ENCODE data around the gene LRRC25. TPM values are rescaled to one million over a fixed set of nuclear protein-coding genes. Genes with fewer than 3 reads are reported as not detected.
"Not testable (repeated sequence)": the region's sequence is repeated elsewhere in the genome, so short reads cannot be mapped to it uniquely, and the experiment has no call there.

Gene LRRC25
- total RNA-seq, 1 experiment from 2014 or later: not detected

GRCh38 chr19:18362934-18363542 is 34.4 kb downstream of the LRRC25 start:
- peaks cover 19% of the 10 kb centered on the region for H3K4me1 Mint-ChIP-seq (ENCODE audit: insufficient read depth, unreplicated experiment)
- CTCF ChIA-PET: interaction anchor here (0.6 to 3.8 kb wide), 5 partner anchors 14 to 56 kb away, joined by 3 to 22 read pairs (median 4); partner anchors contain the start of gene SSBP4
- POLR2A ChIA-PET: interaction anchor here (1.3 to 4.2 kb wide), 3 partner anchors 23 to 56 kb away, joined by 3 to 44 read pairs (median 9); partner anchors contain the start of genes GDF15 and SSBP4
- H3K27me3 Mint-ChIP-seq (ENCODE audit: insufficient read depth, unreplicated experiment): no peaks in the 10 kb centered on the region
- H3K4me3 Mint-ChIP-seq (ENCODE audit: unreplicated experiment): no peak overlapping the region
- H3K27ac Mint-ChIP-seq (ENCODE audit: low read depth, unreplicated experiment): no peak overlapping the region
- BruUV-seq (replicated peaks): no TSS peak
- H3K9me3 Mint-ChIP-seq (ENCODE audit: unreplicated experiment): no peaks in the 10 kb centered on the region
- TF ChIP-seq CTCF (IDR thresholded peaks at IDR 0.05; ENCODE audit: unreplicated experiment): no peak
- intact Hi-C loops (cut with micrococcal nuclease): no loop called here
- no peak for DNase-seq (ENCODE audit: unreplicated experiment)
- peaks cover 6% of the 10 kb centered on the region for H3K36me3 Mint-ChIP-seq (ENCODE audit: insufficient read depth, unreplicated experiment)

- Mint-ChIP-seq H3K4me1 (ENCODE audit: insufficient read depth, unreplicated experiment) (peaks cover 19% of the 10 kb centered on the region), H3K36me3 (ENCODE audit: insufficient read depth, unreplicated experiment) (peaks cover 12% of the 10 kb centered on the region), H3K9me3 (ENCODE audit: unreplicated experiment) (no peaks in the 10 kb centered on the region), H3K27me3 (ENCODE audit: insufficient read depth, unreplicated experiment) (no peaks in the 10 kb centered on the region), H3K27ac (ENCODE audit: low read depth, unreplicated experiment) (no peak overlapping the region), H3K4me3 (ENCODE audit: unreplicated experiment) (no peak overlapping the region)
- POLR2A ChIA-PET: interaction anchor here (1.3 kb wide), 1 partner anchor 24 kb away, joined by 3 read pairs; the partner anchor contains the start of gene GDF15
- BruUV-seq (replicated peaks): no TSS peak
- intact Hi-C loops (cut with micrococcal nuclease): no loop called here
- no peak for TF ChIP-seq CTCF (IDR thresholded peaks at IDR 0.05; ENCODE audit: unreplicated experiment)
- CTCF ChIA-PET: interaction anchor here (0.7 to 4.0 kb wide), 4 partner anchors 12 to 284 kb away, joined by 3 to 22 read pairs (median 15); partner anchors contain the start of gene GDF15
- DNase-seq (ENCODE audit: unreplicated experiment): no peak
Measured at GRCh38 chr19:18361646-18362045, 35.8 kb downstream of the LRRC25 start.

- Mint-ChIP-seq H3K4me1 (ENCODE audit: insufficient read depth, unreplicated experiment) (peaks cover 6% of the 10 kb centered on the region), H3K27me3 (ENCODE audit: insufficient read depth, unreplicated experiment) (no peaks in the 10 kb centered on the region), H3K36me3 (ENCODE audit: insufficient read depth, unreplicated experiment) (peaks cover 14% of the 10 kb centered on the region), H3K4me3 (ENCODE audit: unreplicated experiment) (no peak overlapping the region), H3K9me3 (ENCODE audit: unreplicated experiment) (no peaks in the 10 kb centered on the region), H3K27ac (ENCODE audit: low read depth, unreplicated experiment) (no peak overlapping the region)
- TF ChIP-seq CTCF (IDR thresholded peaks at IDR 0.05; ENCODE audit: unreplicated experiment): no peak
- BruUV-seq (replicated peaks): no TSS peak
- POLR2A ChIA-PET: interaction anchor here (1.2 kb wide), 1 partner anchor 29 kb away, joined by 7 read pairs; the partner anchor contains the start of gene GDF15
- intact Hi-C loops (cut with micrococcal nuclease): no loop called here
- DNase-seq (ENCODE audit: unreplicated experiment): no peak
- CTCF ChIA-PET: interaction anchor here (0.6 to 1.5 kb wide), 6 partner anchors 9 to 77 kb away, joined by 3 to 4 read pairs (median 4); no protein-coding TSS in a partner anchor
Measured at GRCh38 chr19:18357041-18357440, 40.4 kb downstream of the LRRC25 start.

GRCh38 chr19:18354743-18355142 is 42.7 kb downstream of the LRRC25 start:
- H3K36me3 Mint-ChIP-seq (ENCODE audit: insufficient read depth, unreplicated experiment): peaks cover 14% of the 10 kb centered on the region
- ChIA-PET CTCF (interaction anchor here (0.7 to 1.9 kb wide), 4 partner anchors 26 to 60 kb away, joined by 3 to 13 read pairs (median 5); no protein-coding TSS in a partner anchor), POLR2A (interaction anchor here (0.7 kb wide), 2 partner anchors 65 to 73 kb away, joined by 3 read pairs; partner anchors contain the start of genes JUND and SSBP4)
- H3K9me3 Mint-ChIP-seq (ENCODE audit: unreplicated experiment); intact Hi-C loops (cut with micrococcal nuclease); H3K27ac Mint-ChIP-seq (ENCODE audit: low read depth, unreplicated experiment); H3K4me1 Mint-ChIP-seq (ENCODE audit: insufficient read depth, unreplicated experiment); BruUV-seq (replicated peaks); DNase-seq (ENCODE audit: unreplicated experiment); H3K4me3 Mint-ChIP-seq (ENCODE audit: unreplicated experiment); H3K27me3 Mint-ChIP-seq (ENCODE audit: insufficient read depth, unreplicated experiment): not testable (repeated sequence)
